Prostate gland (tissue), 2 donors: ENCODE data around the gene PSEN1.

Experiments used
- POLR2A ChIP-seq: fragments of 450-650 bp; IDR thresholded peaks from one replicate; pipeline ENCODE4 v1.6.1; 2016; ENCODE audit warnings: antibody characterized with exemption, mild to moderate bottlenecking
- POLR2AphosphoS5 ChIP-seq: sonication (generic); formaldehyde crosslinking; IDR thresholded peaks from one replicate; pipeline ENCODE4 v1.6.1; 2017; ENCODE audit warnings: antibody characterized with exemption
- TF ChIP-seq, protein P1 (sequence below), 4 experiments: fragments of 200-600 bp in 2 of 4; fragments of 450-650 bp in 2 of 4; sonication (generic) in 2 of 4; IDR thresholded peaks; 1 replicate in 3 of 4; 2 replicates in 1 of 4; pipeline ENCODE4 v1.5.1; 2016 to 2019; ENCODE audit warnings: antibody characterized with exemption in 4 of 4, mild to moderate bottlenecking in 2 of 4, moderate library complexity in 2 of 4

DNA sequence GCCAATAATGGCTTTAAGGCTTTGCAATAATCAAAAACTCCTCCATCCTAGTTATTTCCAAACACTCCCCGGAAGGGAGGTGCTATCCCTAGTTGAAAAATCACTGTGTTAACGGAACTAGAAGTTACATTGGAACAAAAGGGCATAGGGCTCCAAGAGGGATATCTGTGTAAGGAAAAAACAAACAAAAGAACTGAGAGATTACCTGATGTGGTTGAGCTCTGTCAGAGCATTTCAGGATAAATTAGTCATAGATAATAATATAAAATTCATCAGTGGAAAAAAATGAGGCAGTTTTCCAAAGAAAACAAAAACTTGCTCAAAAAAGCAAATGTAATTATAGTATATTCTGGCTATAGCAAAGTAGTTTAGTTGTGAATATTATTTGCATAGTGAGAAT lies 73.6 kb downstream of the PSEN1 start:
- TF ChIP-seq, protein P1, sequence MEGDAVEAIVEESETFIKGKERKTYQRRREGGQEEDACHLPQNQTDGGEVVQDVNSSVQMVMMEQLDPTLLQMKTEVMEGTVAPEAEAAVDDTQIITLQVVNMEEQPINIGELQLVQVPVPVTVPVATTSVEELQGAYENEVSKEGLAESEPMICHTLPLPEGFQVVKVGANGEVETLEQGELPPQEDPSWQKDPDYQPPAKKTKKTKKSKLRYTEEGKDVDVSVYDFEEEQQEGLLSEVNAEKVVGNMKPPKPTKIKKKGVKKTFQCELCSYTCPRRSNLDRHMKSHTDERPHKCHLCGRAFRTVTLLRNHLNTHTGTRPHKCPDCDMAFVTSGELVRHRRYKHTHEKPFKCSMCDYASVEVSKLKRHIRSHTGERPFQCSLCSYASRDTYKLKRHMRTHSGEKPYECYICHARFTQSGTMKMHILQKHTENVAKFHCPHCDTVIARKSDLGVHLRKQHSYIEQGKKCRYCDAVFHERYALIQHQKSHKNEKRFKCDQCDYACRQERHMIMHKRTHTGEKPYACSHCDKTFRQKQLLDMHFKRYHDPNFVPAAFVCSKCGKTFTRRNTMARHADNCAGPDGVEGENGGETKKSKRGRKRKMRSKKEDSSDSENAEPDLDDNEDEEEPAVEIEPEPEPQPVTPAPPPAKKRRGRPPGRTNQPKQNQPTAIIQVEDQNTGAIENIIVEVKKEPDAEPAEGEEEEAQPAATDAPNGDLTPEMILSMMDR (IDR thresholded peaks at IDR 0.05): no peak
- TF ChIP-seq POLR2A: no peak
- no peak for TF ChIP-seq POLR2AphosphoS5
